HepG2 (cell line): ENCODE data around the gene UACA. TPM values are rescaled to one million over a fixed set of nuclear protein-coding genes. Genes with fewer than 3 reads are reported as not detected.

Experiments
- AFF4 ChIP-seq: sonication (generic); formaldehyde crosslinking; IDR thresholded peaks from 2 replicates; pipeline ENCODE4 v1.4.0; 2020; ENCODE audit warnings: missing genetic modification reagents
- CBFB ChIP-seq: sonication (generic); formaldehyde crosslinking; IDR thresholded peaks from 2 replicates; pipeline ENCODE4 v1.4.0; 2020; ENCODE audit warnings: missing genetic modification reagents
- CBX1 ChIP-seq: IDR thresholded peaks from one replicate; pipeline ENCODE4 v1.6.1; 2016; ENCODE audit warnings: antibody characterized with exemption, low read depth
- CENPX ChIP-seq: sonication (generic); formaldehyde crosslinking; IDR thresholded peaks from 2 replicates; pipeline ENCODE4 v1.9.0; 2021; ENCODE audit warnings: mild to moderate bottlenecking, missing genetic modification reagents, moderate library complexity
- GATAD2A ChIP-seq: IDR thresholded peaks from 2 replicates; pipeline ENCODE4 v1.6.1; 2016
- NPAS2 ChIP-seq: sonication (generic); formaldehyde crosslinking; IDR thresholded peaks from 2 replicates; pipeline ENCODE4 v1.8.0; 2022; ENCODE audit warnings: mild to moderate bottlenecking, missing genetic modification reagents, borderline replicate concordance
- POLR2G ChIP-seq: fragments of 200-400 bp; formaldehyde crosslinking; IDR thresholded peaks from 2 replicates; pipeline ENCODE4 v1.6.1; 2018; ENCODE audit warnings: mild to moderate bottlenecking, low read depth, low read length, moderate library complexity
- RAD21 ChIP-seq: fragments of 450-650 bp; formaldehyde crosslinking; IDR thresholded peaks from 2 replicates; pipeline ENCODE4 v1.5.0; 2020; ENCODE audit warnings: mild to moderate bottlenecking
- SMYD3 ChIP-seq: sonication (generic); formaldehyde crosslinking; IDR thresholded peaks from 2 replicates; pipeline ENCODE4 v1.8.1; 2023; ENCODE audit warnings: mild to moderate bottlenecking, missing genetic modification reagents
- SP4 ChIP-seq: sonication (generic); formaldehyde crosslinking; IDR thresholded peaks from 2 replicates; pipeline ENCODE4 v1.8.1; 2023; ENCODE audit warnings: mild to moderate bottlenecking, missing genetic modification reagents
- ZC3H13 ChIP-seq: sonication (generic); formaldehyde crosslinking; IDR thresholded peaks from 2 replicates; pipeline ENCODE4 v1.8.1; 2023; ENCODE audit warnings: mild to moderate bottlenecking, missing genetic modification reagents, moderate library complexity
- ZNF256 ChIP-seq: sonication (generic); formaldehyde crosslinking; conservative IDR thresholded peaks from 2 replicates; pipeline ENCODE4 v1.4.0; 2020; ENCODE audit warnings: missing genetic modification reagents
- ZNF431 ChIP-seq: sonication (generic); formaldehyde crosslinking; IDR thresholded peaks from 2 replicates; pipeline ENCODE4 v1.9.0; 2022; ENCODE audit warnings: missing genetic modification reagents, low read depth, mild to moderate bottlenecking, borderline replicate concordance
- ZNF441 ChIP-seq: sonication (generic); formaldehyde crosslinking; IDR thresholded peaks from 2 replicates; pipeline ENCODE4 v1.7.0; 2021; ENCODE audit warnings: missing genetic modification reagents, borderline replicate concordance
- ZNF562 ChIP-seq: sonication (generic); formaldehyde crosslinking; IDR thresholded peaks from 2 replicates; pipeline ENCODE4 v1.8.0; 2022; ENCODE audit warnings: missing genetic modification reagents, borderline replicate concordance
- ZNF597 ChIP-seq: sonication (generic); formaldehyde crosslinking; IDR thresholded peaks from 2 replicates; pipeline ENCODE4 v1.5.0; 2020; ENCODE audit warnings: missing genetic modification reagents
- ZNF773 ChIP-seq: sonication (generic); formaldehyde crosslinking; IDR thresholded peaks from 2 replicates; pipeline ENCODE4 v1.4.0; 2020; ENCODE audit warnings: missing genetic modification reagents, borderline replicate concordance
- ZSCAN30 ChIP-seq: sonication (generic); formaldehyde crosslinking; IDR thresholded peaks from 2 replicates; pipeline ENCODE4 v1.5.0; 2020; ENCODE audit warnings: mild to moderate bottlenecking, missing genetic modification reagents
- polyA plus RNA-seq, 8 experiments: library from polyadenylated mRNA; depleted of rRNA in 3 of 8; stranded (reverse) in 7 of 8; unstranded in 1 of 8; fragments of >200 nt; fragmentation: Illumina TruSeq in 4 of 8; extraction: Trizol in 4 of 8; gene quantifications; 2 replicates each; pipeline versions ENCODE4 v1.2.1 to v1.2.3, GENCODE V29; 2011 to 2016; ENCODE audit warnings: low read depth in 4 of 8, missing spikeins in 1 of 8, mixed read lengths in 1 of 8; ENCODE audit not compliant: insufficient read depth in 1 of 8
- total RNA-seq, 5 experiments: library from RNA; depleted of rRNA; stranded (reverse); fragments of >200 nt; fragmentation: Illumina TruSeq; extraction: Trizol; gene quantifications; 2 replicates each; pipeline ENCODE4 v1.2.3, GENCODE V29; 2016; ENCODE audit warnings: low read depth in 1 of 5
- TF ChIP-seq, protein P1 (sequence below): sonication (generic); formaldehyde crosslinking; IDR thresholded peaks from 2 replicates; pipeline ENCODE4 v1.8.0; 2022; ENCODE audit warnings: missing genetic modification reagents, mild to moderate bottlenecking, borderline replicate concordance
- TF ChIP-seq, protein P2 (sequence below): sonication (generic); formaldehyde crosslinking; IDR thresholded peaks from 2 replicates; pipeline ENCODE4 v1.4.0; 2020; ENCODE audit warnings: mild to moderate bottlenecking, missing genetic modification reagents
- TF ChIP-seq, protein P3 (sequence below): sonication (generic); formaldehyde crosslinking; IDR thresholded peaks from 2 replicates; pipeline ENCODE4 v1.8.0; 2022; ENCODE audit warnings: missing genetic modification reagents, low read depth, mild to moderate bottlenecking, borderline replicate concordance

The UACA gene
- total and polyA plus RNA-seq, 2 of the 13 experiments (the other 11 are each of a cell fraction or from before 2014, with no cell fraction given) = 17.8 to 39.2 TPM

- no peak for TF ChIP-seq ZNF773
- TF ChIP-seq ZNF562 (CRISPR knock-in tag) = no peak
- TF ChIP-seq ZNF256 (CRISPR knock-in tag) = no peak
- TF ChIP-seq, protein P1, sequence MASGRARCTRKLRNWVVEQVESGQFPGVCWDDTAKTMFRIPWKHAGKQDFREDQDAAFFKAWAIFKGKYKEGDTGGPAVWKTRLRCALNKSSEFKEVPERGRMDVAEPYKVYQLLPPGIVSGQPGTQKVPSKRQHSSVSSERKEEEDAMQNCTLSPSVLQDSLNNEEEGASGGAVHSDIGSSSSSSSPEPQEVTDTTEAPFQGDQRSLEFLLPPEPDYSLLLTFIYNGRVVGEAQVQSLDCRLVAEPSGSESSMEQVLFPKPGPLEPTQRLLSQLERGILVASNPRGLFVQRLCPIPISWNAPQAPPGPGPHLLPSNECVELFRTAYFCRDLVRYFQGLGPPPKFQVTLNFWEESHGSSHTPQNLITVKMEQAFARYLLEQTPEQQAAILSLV (CRISPR knock-in tag) = peak; percentile 65; the same call in 1 of the 2 replicates
- no peak for TF ChIP-seq CBX1
- no peak for TF ChIP-seq NPAS2 (CRISPR knock-in tag)
- TF ChIP-seq AFF4 (CRISPR knock-in tag) = no peak
- no peak for TF ChIP-seq POLR2G
- no peak for TF ChIP-seq ZC3H13
- no peak for TF ChIP-seq ZSCAN30 (CRISPR knock-in tag)
- TF ChIP-seq RAD21 = no peak
- TF ChIP-seq CBFB (CRISPR knock-in tag) = peak; percentile 99
- TF ChIP-seq ZNF441 (CRISPR knock-in tag) = no peak
- TF ChIP-seq, protein P2, sequence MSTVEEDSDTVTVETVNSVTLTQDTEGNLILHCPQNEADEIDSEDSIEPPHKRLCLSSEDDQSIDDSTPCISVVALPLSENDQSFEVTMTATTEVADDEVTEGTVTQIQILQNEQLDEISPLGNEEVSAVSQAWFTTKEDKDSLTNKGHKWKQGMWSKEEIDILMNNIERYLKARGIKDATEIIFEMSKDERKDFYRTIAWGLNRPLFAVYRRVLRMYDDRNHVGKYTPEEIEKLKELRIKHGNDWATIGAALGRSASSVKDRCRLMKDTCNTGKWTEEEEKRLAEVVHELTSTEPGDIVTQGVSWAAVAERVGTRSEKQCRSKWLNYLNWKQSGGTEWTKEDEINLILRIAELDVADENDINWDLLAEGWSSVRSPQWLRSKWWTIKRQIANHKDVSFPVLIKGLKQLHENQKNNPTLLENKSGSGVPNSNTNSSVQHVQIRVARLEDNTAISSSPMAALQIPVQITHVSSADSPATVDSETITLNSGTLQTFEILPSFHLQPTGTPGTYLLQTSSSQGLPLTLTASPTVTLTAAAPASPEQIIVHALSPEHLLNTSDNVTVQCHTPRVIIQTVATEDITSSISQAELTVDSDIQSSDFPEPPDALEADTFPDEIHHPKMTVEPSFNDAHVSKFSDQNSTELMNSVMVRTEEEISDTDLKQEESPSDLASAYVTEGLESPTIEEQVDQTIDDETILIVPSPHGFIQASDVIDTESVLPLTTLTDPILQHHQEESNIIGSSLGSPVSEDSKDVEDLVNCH (CRISPR knock-in tag) = no peak
- TF ChIP-seq ZNF431 (CRISPR knock-in tag) = peak; percentile 83; the same call in 1 of the 2 replicates
- TF ChIP-seq GATAD2A (CRISPR knock-in tag) = peak; percentile 98
- peak; percentile 93 for TF ChIP-seq SMYD3 (CRISPR knock-in tag)
- TF ChIP-seq, protein P3, sequence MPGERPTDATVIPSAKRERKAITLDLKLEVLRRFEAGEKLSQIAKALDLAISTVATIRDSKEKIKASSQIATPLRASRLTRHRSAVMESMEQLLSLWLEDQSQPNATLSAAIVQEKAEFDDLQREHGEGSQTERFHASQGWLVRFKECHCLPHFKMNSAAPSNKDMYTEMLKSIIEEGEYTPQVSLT = no peak
- TF ChIP-seq ZNF597 (CRISPR knock-in tag) = no peak
- peak; percentile 55; the same call in 1 of the 2 replicates for TF ChIP-seq SP4
- TF ChIP-seq CENPX (CRISPR knock-in tag) = no peak
Observed at GRCh38 chr15:70617076-70617910, 146.1 kb downstream of the UACA start (continued).
